Keratinocyte (primary cell): ENCODE data around the gene XPO1.

Experiments
- EZH2 ChIP-seq: IDR thresholded peaks from one replicate; pipeline ENCODE4 v1.6.1; 2012; ENCODE audit warnings: inconsistent platforms, mild to moderate bottlenecking, low read length, moderate library complexity
- TF ChIP-seq, protein P1 (sequence below), 3 experiments: IDR thresholded peaks in 1 of 3; conservative IDR thresholded peaks in 1 of 3; optimal IDR thresholded peaks in 1 of 3; 2 replicates in 2 of 3; 3 replicates in 1 of 3; pipeline versions ENCODE3 to v1.5.1; 2011; ENCODE audit warnings: low read length in 3 of 3, mild to moderate bottlenecking in 3 of 3, moderate library complexity in 2 of 3, control low read depth in 1 of 3, inconsistent platforms in 1 of 3; ENCODE audit not compliant: insufficient read depth in 2 of 3; ENCODE audit errors: extremely low read depth in 1 of 3

GRCh38 chr2:61437170-61437569 lies 101.0 kb downstream of the XPO1 start:
- TF ChIP-seq, protein P1, sequence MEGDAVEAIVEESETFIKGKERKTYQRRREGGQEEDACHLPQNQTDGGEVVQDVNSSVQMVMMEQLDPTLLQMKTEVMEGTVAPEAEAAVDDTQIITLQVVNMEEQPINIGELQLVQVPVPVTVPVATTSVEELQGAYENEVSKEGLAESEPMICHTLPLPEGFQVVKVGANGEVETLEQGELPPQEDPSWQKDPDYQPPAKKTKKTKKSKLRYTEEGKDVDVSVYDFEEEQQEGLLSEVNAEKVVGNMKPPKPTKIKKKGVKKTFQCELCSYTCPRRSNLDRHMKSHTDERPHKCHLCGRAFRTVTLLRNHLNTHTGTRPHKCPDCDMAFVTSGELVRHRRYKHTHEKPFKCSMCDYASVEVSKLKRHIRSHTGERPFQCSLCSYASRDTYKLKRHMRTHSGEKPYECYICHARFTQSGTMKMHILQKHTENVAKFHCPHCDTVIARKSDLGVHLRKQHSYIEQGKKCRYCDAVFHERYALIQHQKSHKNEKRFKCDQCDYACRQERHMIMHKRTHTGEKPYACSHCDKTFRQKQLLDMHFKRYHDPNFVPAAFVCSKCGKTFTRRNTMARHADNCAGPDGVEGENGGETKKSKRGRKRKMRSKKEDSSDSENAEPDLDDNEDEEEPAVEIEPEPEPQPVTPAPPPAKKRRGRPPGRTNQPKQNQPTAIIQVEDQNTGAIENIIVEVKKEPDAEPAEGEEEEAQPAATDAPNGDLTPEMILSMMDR (optimal IDR thresholded peaks at IDR 0.05 in 1 of 3, IDR thresholded peaks at IDR 0.05 in 1 of 3, conservative IDR thresholded peaks at IDR 0.05 in 1 of 3; ENCODE audit: extremely low read depth in 1 of 3, insufficient read depth in 2 of 3, low read length in 3 of 3): no peak
- no peak for TF ChIP-seq EZH2
